ENCODE data around the gene RADIL.

DNA sequence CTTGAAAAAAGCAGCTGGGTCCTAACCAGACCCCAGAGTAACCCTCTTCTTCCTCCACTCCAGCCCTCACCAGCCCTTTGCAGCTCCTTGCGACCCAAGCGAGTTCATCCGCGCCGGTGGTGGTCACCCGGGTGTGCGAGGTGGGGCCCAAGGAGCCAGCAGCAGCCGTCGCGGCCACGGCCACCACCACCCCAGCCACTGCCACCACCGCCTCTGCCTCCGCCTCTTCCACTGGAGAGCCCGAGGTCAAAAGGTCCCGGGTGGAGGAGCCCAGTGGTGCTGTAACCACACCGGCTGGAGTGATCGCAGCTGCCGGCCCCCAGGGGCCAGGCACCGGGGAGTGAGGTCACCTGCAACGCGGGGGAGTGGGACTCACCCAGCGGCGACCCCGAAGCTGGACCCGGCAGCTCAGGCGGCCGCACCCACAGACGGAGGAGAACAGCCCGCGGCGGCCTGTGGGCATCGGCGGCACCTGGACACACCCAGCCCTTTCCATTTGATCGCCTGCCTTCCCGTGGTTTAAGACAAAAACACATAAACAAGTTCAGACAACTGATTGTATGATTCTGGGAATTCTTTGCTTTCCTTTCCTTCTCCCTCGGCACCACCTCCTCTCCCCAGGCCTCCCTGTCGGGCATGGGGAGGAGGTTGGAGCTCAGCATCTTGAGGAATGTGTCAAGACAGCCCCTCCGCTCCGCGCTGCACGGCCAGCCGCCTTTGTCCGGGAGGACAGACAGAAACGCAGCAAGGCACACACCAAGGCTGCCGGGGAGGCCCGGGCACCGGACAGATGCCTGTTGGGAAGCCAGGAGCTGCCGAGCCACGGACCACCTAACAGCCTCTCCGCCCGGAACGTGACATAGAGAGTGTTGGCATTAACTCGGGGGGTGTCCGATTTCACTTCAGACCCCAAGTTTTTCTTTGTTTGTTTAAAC is 121.1 kb downstream of the RADIL start:
- TF ChIP-seq, protein P1, sequence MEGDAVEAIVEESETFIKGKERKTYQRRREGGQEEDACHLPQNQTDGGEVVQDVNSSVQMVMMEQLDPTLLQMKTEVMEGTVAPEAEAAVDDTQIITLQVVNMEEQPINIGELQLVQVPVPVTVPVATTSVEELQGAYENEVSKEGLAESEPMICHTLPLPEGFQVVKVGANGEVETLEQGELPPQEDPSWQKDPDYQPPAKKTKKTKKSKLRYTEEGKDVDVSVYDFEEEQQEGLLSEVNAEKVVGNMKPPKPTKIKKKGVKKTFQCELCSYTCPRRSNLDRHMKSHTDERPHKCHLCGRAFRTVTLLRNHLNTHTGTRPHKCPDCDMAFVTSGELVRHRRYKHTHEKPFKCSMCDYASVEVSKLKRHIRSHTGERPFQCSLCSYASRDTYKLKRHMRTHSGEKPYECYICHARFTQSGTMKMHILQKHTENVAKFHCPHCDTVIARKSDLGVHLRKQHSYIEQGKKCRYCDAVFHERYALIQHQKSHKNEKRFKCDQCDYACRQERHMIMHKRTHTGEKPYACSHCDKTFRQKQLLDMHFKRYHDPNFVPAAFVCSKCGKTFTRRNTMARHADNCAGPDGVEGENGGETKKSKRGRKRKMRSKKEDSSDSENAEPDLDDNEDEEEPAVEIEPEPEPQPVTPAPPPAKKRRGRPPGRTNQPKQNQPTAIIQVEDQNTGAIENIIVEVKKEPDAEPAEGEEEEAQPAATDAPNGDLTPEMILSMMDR (IDR thresholded peaks at IDR 0.05) = no peak
- TF ChIP-seq POLR2A (IDR thresholded peaks at IDR 0.05) = no peak

Data from uterus (tissue), 2 donors.